ENCODE results near the gene ANKRD18A. TPM values are rescaled to one million over a fixed set of nuclear protein-coding genes. Genes with fewer than 3 reads are reported as not detected.
"Not testable (repeated sequence)": the region's sequence is repeated elsewhere in the genome, so short reads cannot be mapped to it uniquely, and the experiment has no call there.

Gene ANKRD18A
- total RNA-seq, 2 donors from 2014 or later = 5.7 to 16.0 TPM

DNA sequence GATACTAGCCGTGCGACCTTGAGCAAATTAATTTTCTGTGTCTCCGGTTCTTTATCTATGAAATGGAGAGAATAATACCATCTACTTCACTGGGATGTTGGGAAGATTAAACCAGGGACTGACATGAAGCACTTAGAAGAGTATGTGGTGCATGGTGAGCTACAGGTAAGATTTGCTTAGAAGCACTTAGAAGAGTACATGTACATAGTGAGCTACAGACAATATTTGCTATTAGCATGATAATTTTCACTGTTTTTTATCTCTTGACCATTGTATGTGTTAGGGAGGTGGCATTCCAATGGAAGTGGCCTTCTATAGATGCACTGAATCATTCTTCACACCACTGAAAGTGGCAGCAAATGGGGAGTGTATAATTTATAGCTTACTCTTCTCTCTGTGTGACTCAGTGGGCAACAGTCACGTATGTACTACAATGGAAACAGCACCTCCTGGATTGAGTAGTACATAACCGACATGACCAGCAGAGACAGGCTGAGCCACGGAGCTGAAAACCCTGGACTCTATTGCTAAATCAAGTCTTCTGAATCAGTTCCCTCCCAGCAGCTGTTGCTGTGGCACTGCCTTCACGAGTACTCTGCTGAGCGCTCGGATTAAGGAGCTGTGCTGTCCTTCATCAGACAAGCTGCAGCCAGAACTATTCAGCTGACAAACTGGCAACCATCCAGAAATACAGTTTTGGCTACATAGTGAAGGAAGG lies 28.9 kb downstream of the ANKRD18A start:
- H3K4me1 Mint-ChIP-seq, H3K4me3 Mint-ChIP-seq, H3K27ac Mint-ChIP-seq, H3K27me3 Mint-ChIP-seq, H3K9me3 Mint-ChIP-seq: not testable (repeated sequence)
- ATAC-seq (replicated peaks) = peak; percentile 83
- peaks cover 16% of the 10 kb centered on the region for H3K36me3 Mint-ChIP-seq (ENCODE audit: low read depth)

DNA sequence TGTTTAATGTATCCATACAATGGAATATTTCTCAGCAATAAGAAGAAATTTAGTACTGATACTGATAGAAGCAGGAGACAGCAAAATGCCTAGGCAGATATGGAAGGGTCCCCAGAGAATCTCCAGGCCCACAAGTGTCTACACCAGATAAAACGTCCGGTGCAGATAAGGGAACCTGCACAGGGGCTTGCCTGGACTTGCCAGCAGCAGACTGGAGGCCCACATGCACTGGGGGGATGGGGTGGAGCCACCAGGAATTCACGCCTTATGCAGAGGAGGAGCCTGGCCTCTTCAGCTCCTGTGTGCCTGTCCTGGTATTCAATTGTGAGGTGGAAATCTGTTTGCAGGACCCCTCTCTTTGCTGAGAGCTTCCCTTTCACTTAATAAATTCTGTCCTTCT lies 36.6 kb downstream of the ANKRD18A start:
- not testable (repeated sequence) for H3K4me1 Mint-ChIP-seq; H3K27me3 Mint-ChIP-seq; H3K36me3 Mint-ChIP-seq (ENCODE audit: low read depth); H3K9me3 Mint-ChIP-seq; H3K27ac Mint-ChIP-seq; H3K4me3 Mint-ChIP-seq; ATAC-seq (replicated peaks)

DNA sequence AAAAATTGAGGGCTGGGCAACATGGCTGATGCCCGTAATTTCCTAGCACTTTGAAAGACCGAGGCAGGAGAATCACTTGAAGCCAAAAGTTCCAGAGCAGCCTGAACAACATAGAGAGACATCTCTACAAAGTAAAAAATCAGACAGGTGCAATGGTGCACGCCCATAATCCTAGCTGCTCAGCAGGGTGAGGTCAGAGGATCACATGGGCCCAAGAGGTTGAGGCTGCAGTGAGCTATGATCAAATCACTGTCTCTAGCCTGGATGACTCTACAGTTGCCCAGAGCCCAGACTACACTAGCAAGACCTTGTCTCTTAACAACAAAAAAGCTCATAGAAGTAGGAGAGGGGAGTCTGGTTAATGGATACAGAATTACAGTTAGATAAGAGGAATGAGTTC lies 40.3 kb downstream of the ANKRD18A start:
- not testable (repeated sequence) for H3K4me3 Mint-ChIP-seq; H3K27ac Mint-ChIP-seq; H3K9me3 Mint-ChIP-seq; ATAC-seq (replicated peaks); H3K27me3 Mint-ChIP-seq; H3K4me1 Mint-ChIP-seq
- H3K36me3 Mint-ChIP-seq (ENCODE audit: low read depth) = peaks cover 14% of the 10 kb centered on the region

DNA sequence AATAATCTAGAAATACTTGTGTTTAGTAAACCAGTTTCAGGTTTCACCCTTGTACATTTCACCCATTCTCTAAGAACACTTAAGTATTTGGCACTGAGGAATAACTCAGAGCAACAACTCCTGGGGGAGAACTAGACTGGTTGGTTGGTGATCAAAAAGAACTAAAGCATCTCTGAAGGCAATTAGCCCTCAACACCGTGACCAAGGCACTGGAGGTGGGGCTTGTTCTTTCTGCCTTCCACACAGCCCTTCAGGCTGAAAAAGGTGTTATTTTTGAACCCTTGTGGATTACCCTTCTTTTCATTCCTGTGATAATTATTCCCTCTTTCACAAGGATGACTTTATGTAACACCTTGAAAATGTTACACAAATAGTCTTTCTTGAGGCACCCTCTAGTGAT lies 44.2 kb downstream of the ANKRD18A start:
- not testable (repeated sequence) for ATAC-seq (replicated peaks); H3K4me3 Mint-ChIP-seq; H3K9me3 Mint-ChIP-seq; H3K27me3 Mint-ChIP-seq; H3K27ac Mint-ChIP-seq; H3K4me1 Mint-ChIP-seq
- H3K36me3 Mint-ChIP-seq (ENCODE audit: low read depth) = peaks cover 21% of the 10 kb centered on the region

DNA sequence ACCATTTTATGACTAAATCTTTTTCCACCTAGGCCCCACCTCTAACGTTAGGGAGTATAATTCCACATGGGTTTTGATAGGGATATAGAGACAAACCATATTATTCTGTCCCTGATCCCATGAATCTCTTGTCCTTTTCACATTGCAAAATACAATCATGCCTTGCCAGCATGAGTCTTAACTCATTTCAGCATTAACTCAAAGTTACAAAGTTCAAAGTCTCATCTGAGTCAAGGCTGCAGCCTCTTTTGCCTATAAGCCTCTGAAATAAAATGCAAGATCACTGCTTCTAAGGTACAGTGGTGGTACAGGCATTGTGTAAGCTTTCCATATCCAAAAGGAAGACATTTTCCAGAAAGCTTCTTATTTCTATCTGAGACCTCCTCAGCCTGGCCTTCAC lies 54.3 kb downstream of the ANKRD18A start:
- not testable (repeated sequence) for H3K4me3 Mint-ChIP-seq; H3K36me3 Mint-ChIP-seq (ENCODE audit: low read depth); H3K27me3 Mint-ChIP-seq; H3K27ac Mint-ChIP-seq; H3K4me1 Mint-ChIP-seq; ATAC-seq (replicated peaks); H3K9me3 Mint-ChIP-seq

DNA sequence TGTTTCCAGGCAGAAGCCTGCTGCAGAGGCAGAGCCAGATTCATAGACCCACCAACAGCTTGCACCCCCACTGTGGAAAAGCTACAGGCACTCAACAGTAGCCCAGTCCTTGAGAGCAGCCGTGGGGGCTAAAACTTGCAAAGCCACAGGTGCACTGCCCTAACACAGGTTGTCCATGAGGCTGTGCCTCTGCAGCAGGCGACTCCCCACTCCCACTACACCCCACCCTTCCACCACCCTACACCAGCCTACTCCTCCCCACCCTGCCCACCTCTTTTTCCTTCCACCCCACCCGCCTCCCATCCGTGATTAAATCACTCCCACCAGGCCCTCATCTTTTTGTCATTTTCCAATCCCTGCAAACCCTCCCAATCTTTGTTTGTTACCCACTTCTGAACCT lies 55.2 kb downstream of the ANKRD18A start:
- not testable (repeated sequence) for ATAC-seq (replicated peaks)

DNA sequence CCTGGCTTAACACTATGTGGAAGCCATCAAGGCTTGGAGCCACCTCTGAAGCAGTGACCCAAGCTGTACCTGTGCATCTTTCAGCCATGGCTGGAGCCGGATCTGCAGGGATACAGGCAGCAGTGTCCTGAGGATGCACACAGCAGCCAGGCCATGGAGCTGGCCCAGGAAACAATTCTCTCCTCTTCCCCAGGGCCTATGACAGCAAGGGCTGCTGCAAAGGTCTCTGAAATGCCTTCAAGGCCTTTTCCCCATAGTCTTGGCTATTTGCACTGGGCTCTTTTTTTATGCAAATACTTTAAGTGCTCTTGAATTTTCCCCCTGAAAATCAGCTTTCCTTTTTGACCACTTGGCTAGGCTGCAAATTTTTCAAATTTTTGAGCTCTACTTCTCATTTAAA lies 56.5 kb downstream of the ANKRD18A start:
- not testable (repeated sequence) for ATAC-seq (replicated peaks); H3K4me1 Mint-ChIP-seq; H3K36me3 Mint-ChIP-seq (ENCODE audit: low read depth); H3K4me3 Mint-ChIP-seq; H3K9me3 Mint-ChIP-seq; H3K27me3 Mint-ChIP-seq; H3K27ac Mint-ChIP-seq

More for the DNA sequence above, 55.2 kb downstream of the ANKRD18A start:
- H3K4me3 Mint-ChIP-seq; H3K4me1 Mint-ChIP-seq; H3K27me3 Mint-ChIP-seq; H3K9me3 Mint-ChIP-seq; H3K27ac Mint-ChIP-seq; H3K36me3 Mint-ChIP-seq (ENCODE audit: low read depth): not testable (repeated sequence)

DNA sequence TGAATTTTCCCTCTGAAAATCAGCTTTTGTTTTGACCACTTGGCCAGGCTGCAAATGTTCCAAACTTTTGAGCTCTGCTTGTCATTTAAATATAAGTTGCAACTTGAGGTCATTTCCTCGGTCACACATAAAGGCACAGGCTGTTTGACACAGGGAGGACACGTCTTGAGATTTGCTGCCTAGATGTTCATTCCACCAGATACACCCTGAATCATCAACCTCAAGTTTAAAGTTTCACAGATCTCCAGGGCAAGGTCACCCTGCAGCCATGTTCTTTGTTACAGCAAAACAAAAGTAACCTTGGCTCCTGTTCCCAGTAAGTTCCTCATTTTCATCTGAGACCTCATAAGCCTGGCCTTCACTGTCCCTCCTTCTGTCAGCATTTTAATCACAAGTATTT lies 59.3 kb downstream of the ANKRD18A start:
- H3K9me3 Mint-ChIP-seq; ATAC-seq (replicated peaks); H3K4me1 Mint-ChIP-seq; H3K4me3 Mint-ChIP-seq; H3K27me3 Mint-ChIP-seq; H3K27ac Mint-ChIP-seq; H3K36me3 Mint-ChIP-seq (ENCODE audit: low read depth): not testable (repeated sequence)

DNA sequence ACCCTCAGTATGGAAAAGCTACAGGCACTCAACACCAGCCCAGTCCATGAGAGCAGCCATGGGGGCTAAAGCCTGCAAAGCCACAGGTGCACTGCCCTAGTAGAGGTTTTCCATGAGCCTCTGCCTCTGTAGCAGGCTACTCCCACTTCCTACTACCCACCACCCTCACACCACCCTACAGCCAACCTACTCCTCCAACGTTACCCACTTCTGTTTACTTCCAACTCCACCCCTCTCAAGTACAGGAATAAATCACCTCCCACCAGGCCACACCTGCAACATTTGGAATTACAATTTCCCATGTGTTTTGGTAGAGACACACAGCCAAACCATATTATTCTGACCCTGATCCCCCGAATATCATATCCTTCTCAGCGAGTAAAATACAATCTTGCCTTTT lies 61.2 kb downstream of the ANKRD18A start:
- not testable (repeated sequence) for H3K36me3 Mint-ChIP-seq (ENCODE audit: low read depth); H3K27me3 Mint-ChIP-seq; ATAC-seq (replicated peaks); H3K27ac Mint-ChIP-seq; H3K9me3 Mint-ChIP-seq; H3K4me3 Mint-ChIP-seq; H3K4me1 Mint-ChIP-seq

DNA sequence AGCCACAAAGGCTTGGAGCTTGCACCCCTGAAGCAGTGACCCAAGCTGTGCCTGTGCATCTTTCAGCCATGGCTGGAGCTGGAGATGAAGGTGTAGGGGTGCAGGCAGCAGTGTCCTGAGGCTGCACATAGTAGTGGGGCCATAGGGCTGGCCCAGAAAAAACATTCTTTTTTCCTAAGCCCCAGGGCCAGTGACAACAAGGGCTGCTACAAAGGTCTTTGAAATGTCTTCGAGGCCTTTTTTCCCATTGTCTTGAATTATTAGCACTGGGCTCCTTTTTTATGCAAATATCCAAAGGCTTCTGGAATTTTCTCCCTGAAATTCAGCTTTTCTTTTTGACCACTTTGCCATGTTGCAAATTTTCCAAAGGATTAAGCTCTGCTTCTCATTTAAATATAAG lies 62.6 kb downstream of the ANKRD18A start:
- H3K4me1 Mint-ChIP-seq; H3K27me3 Mint-ChIP-seq; ATAC-seq (replicated peaks); H3K36me3 Mint-ChIP-seq (ENCODE audit: low read depth); H3K27ac Mint-ChIP-seq; H3K9me3 Mint-ChIP-seq; H3K4me3 Mint-ChIP-seq: not testable (repeated sequence)

DNA sequence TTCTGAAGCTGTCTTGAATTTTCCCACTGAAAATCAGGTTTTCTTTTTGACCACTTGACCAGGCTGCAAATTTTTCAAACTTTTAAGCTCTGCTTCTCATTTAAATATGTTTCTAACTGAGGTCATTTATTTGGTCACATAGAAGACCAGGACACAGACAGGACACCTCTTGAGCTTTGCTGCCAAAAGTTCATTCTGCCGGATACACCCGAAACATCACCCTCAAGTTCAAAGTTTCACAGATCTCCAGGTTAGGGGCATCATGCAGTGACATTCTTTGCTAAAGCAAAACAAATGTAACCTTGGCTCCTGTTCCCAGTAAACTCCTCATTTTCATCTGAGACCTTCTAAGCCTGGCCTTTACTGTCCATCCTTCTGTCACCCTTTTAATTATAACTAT lies 65.4 kb downstream of the ANKRD18A start:
- not testable (repeated sequence) for H3K27me3 Mint-ChIP-seq; H3K27ac Mint-ChIP-seq; H3K4me3 Mint-ChIP-seq; H3K36me3 Mint-ChIP-seq (ENCODE audit: low read depth); H3K9me3 Mint-ChIP-seq; H3K4me1 Mint-ChIP-seq; ATAC-seq (replicated peaks)

DNA sequence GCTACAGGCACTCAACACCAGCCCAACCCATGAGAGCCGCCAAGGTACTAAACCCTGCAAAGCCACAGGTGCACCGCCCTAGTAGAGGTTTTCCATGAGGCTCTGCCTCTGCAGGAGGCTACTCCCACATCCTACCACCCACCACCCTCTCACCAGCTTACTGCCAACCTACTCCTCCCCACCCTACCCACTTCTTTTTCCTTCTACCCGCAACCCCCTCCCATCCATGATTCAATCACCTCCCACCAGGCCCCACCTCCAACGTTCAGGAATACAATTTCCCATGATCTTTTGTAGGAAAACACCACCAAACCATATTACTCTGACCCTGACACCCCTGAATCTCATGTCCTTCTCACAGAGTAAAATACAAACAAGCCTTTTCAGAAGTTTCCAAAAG lies 67.4 kb downstream of the ANKRD18A start:
- H3K4me3 Mint-ChIP-seq; H3K36me3 Mint-ChIP-seq (ENCODE audit: low read depth); H3K27me3 Mint-ChIP-seq; H3K27ac Mint-ChIP-seq; ATAC-seq (replicated peaks); H3K9me3 Mint-ChIP-seq: not testable (repeated sequence)
- peaks cover 22% of the 10 kb centered on the region for H3K4me1 Mint-ChIP-seq

DNA sequence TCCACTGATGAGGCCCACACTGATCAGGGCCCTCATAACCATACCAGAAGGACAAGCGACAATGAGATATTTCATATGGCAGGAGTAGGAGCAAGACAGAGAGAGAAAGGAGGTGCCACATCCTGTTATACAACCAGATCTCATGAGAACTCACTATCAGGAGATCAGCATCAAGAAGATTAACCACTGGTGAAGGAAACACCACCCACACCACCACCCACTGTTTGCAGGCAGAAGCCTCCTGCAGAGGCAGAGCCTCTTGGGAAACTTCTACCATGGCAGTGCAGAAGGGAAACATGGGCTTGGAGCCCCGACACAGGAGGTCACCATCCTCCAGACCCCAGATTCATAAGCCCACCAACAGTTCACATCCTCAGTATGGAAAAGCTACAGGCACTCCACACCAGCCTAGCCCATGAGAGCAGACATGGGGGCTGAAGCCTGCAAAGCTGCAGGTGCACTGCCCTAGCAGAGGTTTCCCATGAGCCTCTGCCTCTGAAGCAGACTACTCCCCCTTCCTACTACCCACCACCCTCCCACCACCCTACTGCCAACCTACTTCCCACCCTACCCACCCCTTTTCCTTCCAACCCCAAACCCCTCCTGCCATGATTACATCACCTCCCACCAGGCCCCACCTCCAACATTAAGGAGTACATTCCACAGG lies 73.8 kb downstream of the ANKRD18A start:
- peak overlapping the region; percentile 56 for H3K27ac Mint-ChIP-seq
- peak overlapping the region; percentile 33 for H3K4me3 Mint-ChIP-seq
- H3K27me3 Mint-ChIP-seq; ATAC-seq (replicated peaks); H3K36me3 Mint-ChIP-seq (ENCODE audit: low read depth): not testable (repeated sequence)
- peaks cover 11% of the 10 kb centered on the region for H3K9me3 Mint-ChIP-seq
- peaks cover 30% of the 10 kb centered on the region for H3K4me1 Mint-ChIP-seq

DNA sequence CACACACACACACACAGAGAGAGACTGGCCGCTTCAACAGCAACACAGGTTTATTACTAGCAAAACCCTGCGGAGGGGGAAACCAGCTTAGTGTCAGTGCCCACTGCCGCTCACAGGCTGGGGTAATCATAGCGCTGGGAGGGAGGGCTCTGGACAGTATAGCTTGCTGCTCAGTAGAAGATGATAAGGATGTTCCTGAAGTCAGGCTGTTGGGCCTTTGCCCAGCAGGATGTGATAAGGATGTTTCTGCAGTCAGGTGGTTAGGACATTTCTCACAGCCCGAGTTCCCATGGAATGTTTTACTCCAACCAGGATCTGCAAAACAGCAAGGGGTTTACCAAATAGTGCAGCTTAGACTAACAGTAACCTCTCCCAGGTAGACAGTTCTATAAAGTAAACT lies 79.9 kb downstream of the ANKRD18A start:
- H3K4me1 Mint-ChIP-seq; H3K27ac Mint-ChIP-seq; ATAC-seq (replicated peaks); H3K9me3 Mint-ChIP-seq; H3K4me3 Mint-ChIP-seq; H3K36me3 Mint-ChIP-seq (ENCODE audit: low read depth); H3K27me3 Mint-ChIP-seq: not testable (repeated sequence)

DNA sequence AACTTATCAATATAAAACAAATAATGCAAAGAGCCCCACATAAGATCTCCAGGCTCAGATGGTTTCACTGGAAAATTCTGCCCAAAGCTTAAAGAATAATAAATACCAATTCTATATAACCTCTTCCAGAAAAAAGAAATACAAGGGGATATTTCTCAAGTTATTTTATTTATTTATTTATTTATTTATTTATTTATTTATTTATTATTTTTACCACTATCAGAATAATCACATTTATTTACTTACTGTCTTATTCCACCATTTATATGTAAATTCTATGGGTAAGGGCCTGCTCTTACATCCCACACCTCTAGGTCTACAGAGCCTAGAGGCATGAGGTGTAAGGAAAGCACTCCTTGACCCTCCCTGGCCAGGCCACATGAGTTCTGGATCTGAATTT lies 91.1 kb downstream of the ANKRD18A start:
- Mint-ChIP-seq H3K36me3 (ENCODE audit: low read depth) (no peaks in the 10 kb centered on the region), H3K27ac (no peak overlapping the region), H3K4me1 (no peaks in the 10 kb centered on the region), H3K27me3 (no peaks in the 10 kb centered on the region), H3K4me3 (no peak overlapping the region), H3K9me3 (peaks cover 4% of the 10 kb centered on the region)
- no peak for ATAC-seq (replicated peaks)

DNA sequence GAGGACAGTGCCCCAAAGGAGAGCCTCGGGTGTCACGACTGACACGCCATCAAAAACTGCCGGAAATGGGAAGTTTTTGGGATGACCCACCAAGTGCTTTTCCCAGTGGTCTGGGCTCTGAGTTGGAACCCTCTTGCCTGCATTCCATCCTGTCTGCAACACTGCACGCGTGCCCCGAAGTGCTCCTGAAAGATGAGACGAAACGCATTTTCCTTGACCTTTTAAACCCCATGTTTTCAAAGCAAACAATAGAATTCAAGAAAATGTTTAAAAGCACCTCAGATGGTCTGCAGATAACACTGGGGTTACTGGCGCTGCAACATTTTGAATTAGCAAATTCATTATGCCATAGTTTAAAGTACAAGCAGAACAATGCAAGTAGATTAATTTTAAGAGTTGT lies 92.9 kb downstream of the ANKRD18A start:
- Mint-ChIP-seq H3K9me3 (peaks cover 4% of the 10 kb centered on the region), H3K27ac (no peak overlapping the region), H3K27me3 (no peaks in the 10 kb centered on the region), H3K4me3 (no peak overlapping the region), H3K4me1 (no peaks in the 10 kb centered on the region), H3K36me3 (ENCODE audit: low read depth) (no peaks in the 10 kb centered on the region)
- no peak for ATAC-seq (replicated peaks)
